HEK293 (cell line): ENCODE measurements around the gene TCERG1L.

Source experiments
- CTCF ChIA-PET: fragments of 350-600 bp; formaldehyde crosslinking; extraction: SDS; loops from one replicate; lab custom pipeline; 2021; ENCODE audit warnings: antibody characterized with exemption; lab: Yijun Ruan, JAX
- POLR2A ChIA-PET: fragments of 300-600 bp; formaldehyde crosslinking; extraction: SDS; loops from one replicate; lab custom pipeline; 2020; ENCODE audit warnings: antibody characterized with exemption, inconsistent platforms; lab: Yijun Ruan, JAX
- H3K27ac ChIP-seq: fragments of 200-500 bp; sonication (Bioruptor generic); 2 replicates; pipeline ENCODE4 v1.5.1; 2014; ENCODE audit warnings: low read depth, low read length, control low read depth, inconsistent platforms; ENCODE audit errors: extremely low read depth
- H3K36me3 ChIP-seq, 2 experiments: fragments of 200-500 bp in 1 of 2; sonication (Bioruptor generic) in 1 of 2; 1 replicate in 1 of 2; 2 replicates in 1 of 2; pipeline ENCODE4 v1.5.1; 2014 to 2017; ENCODE audit warnings: inconsistent platforms in 2 of 2, low read length in 2 of 2; ENCODE audit not compliant: control insufficient read depth in 2 of 2, insufficient read depth in 1 of 2
- H3K4me1 ChIP-seq: fragments of 200-500 bp; sonication (Bioruptor generic); 2 replicates; pipeline ENCODE4 v1.5.1; 2014; ENCODE audit warnings: mild to moderate bottlenecking, low read length, inconsistent platforms; ENCODE audit not compliant: control insufficient read depth, insufficient read depth
- H3K4me3 ChIP-seq: 2 replicates; pipeline ENCODE4 v1.5.1; 2011; ENCODE audit warnings: low read depth, mild to moderate bottlenecking, control low read depth, low read length, moderate library complexity
- H3K9me3 ChIP-seq: fragments of 200-500 bp; sonication (Bioruptor generic); 2 replicates; pipeline ENCODE4 v1.5.1; 2014; ENCODE audit warnings: low read depth, low read length, inconsistent platforms; ENCODE audit not compliant: control insufficient read depth, insufficient read depth
- BCL11B ChIP-seq: fragments of 450-650 bp; formaldehyde crosslinking; IDR thresholded peaks from 2 replicates; pipeline ENCODE4 v1.5.1; 2016; ENCODE audit warnings: low read depth, missing biosample characterization, missing genetic modification characterization
- GLI4 ChIP-seq: fragments of 450-650 bp; formaldehyde crosslinking; IDR thresholded peaks from 2 replicates; pipeline ENCODE4 v1.5.1; 2016; ENCODE audit warnings: missing biosample characterization, missing genetic modification characterization
- KLF16 ChIP-seq: fragments of 450-650 bp; formaldehyde crosslinking; IDR thresholded peaks from 2 replicates; pipeline ENCODE4 v1.5.1; 2017; ENCODE audit warnings: missing biosample characterization, missing genetic modification characterization
- KLF7 ChIP-seq: fragments of 450-650 bp; formaldehyde crosslinking; IDR thresholded peaks from 2 replicates; pipeline ENCODE4 v1.5.1; 2016; ENCODE audit warnings: missing biosample characterization, missing genetic modification characterization, borderline replicate concordance
- KLF8 ChIP-seq: fragments of 450-650 bp; formaldehyde crosslinking; IDR thresholded peaks from 2 replicates; pipeline ENCODE4 v1.5.1; 2016; ENCODE audit warnings: missing biosample characterization, missing genetic modification characterization
- YY2 ChIP-seq: fragments of 450-650 bp; formaldehyde crosslinking; IDR thresholded peaks from 2 replicates; pipeline ENCODE4 v1.5.1; 2016; ENCODE audit warnings: missing biosample characterization, missing genetic modification characterization
- ZBTB6 ChIP-seq: fragments of 450-650 bp; formaldehyde crosslinking; IDR thresholded peaks from 2 replicates; pipeline ENCODE4 v1.5.1; 2017; ENCODE audit warnings: missing biosample characterization, missing genetic modification characterization
- ZFHX2 ChIP-seq: fragments of 450-650 bp; formaldehyde crosslinking; conservative IDR thresholded peaks from 2 replicates; pipeline ENCODE4 v1.5.1; 2016; ENCODE audit warnings: missing biosample characterization, missing genetic modification characterization
- ZFP69B ChIP-seq: fragments of 450-650 bp; formaldehyde crosslinking; IDR thresholded peaks from 2 replicates; pipeline ENCODE4 v1.5.1; 2016; ENCODE audit warnings: missing biosample characterization, missing genetic modification characterization
- ZIC2 ChIP-seq: fragments of 450-650 bp; formaldehyde crosslinking; IDR thresholded peaks from 2 replicates; pipeline ENCODE4 v1.5.1; 2016; ENCODE audit warnings: missing biosample characterization, missing genetic modification characterization
- ZNF10 ChIP-seq: fragments of 450-650 bp; formaldehyde crosslinking; IDR thresholded peaks from 2 replicates; pipeline ENCODE4 v1.5.1; 2017; ENCODE audit warnings: missing biosample characterization, missing genetic modification characterization
- ZNF133 ChIP-seq: fragments of 450-650 bp; formaldehyde crosslinking; IDR thresholded peaks from 2 replicates; pipeline ENCODE4 v1.5.1; 2016; ENCODE audit warnings: missing biosample characterization, missing genetic modification characterization
- ZNF155 ChIP-seq: fragments of 450-650 bp; formaldehyde crosslinking; IDR thresholded peaks from 2 replicates; pipeline ENCODE4 v1.5.1; 2016; ENCODE audit warnings: missing biosample characterization, missing genetic modification characterization
- ZNF157 ChIP-seq: fragments of 450-650 bp; formaldehyde crosslinking; IDR thresholded peaks from 2 replicates; pipeline ENCODE4 v1.5.1; 2016; ENCODE audit warnings: missing biosample characterization, missing genetic modification characterization
- ZNF169 ChIP-seq: fragments of 450-650 bp; formaldehyde crosslinking; IDR thresholded peaks from 2 replicates; pipeline ENCODE4 v1.5.1; 2016; ENCODE audit warnings: missing biosample characterization, missing genetic modification characterization
- ZNF174 ChIP-seq: fragments of 450-650 bp; formaldehyde crosslinking; IDR thresholded peaks from 2 replicates; pipeline ENCODE4 v1.5.0; 2017; ENCODE audit warnings: missing biosample characterization, mild to moderate bottlenecking, missing genetic modification characterization
- ZNF248 ChIP-seq: fragments of 450-650 bp; formaldehyde crosslinking; IDR thresholded peaks from 2 replicates; pipeline ENCODE4 v1.5.1; 2017; ENCODE audit warnings: missing biosample characterization, missing genetic modification characterization
- ZNF266 ChIP-seq: fragments of 450-650 bp; formaldehyde crosslinking; IDR thresholded peaks from 2 replicates; pipeline ENCODE4 v1.5.1; 2016; ENCODE audit warnings: missing biosample characterization, missing genetic modification characterization, low read depth
- ZNF324 ChIP-seq: fragments of 450-650 bp; formaldehyde crosslinking; IDR thresholded peaks from 2 replicates; pipeline ENCODE4 v1.5.1; 2016; ENCODE audit warnings: missing biosample characterization, missing genetic modification characterization
- ZNF404 ChIP-seq: fragments of 450-650 bp; formaldehyde crosslinking; IDR thresholded peaks from 2 replicates; pipeline ENCODE4 v1.5.1; 2017; ENCODE audit warnings: missing biosample characterization, missing genetic modification characterization
- ZNF416 ChIP-seq: fragments of 450-650 bp; formaldehyde crosslinking; IDR thresholded peaks from 2 replicates; pipeline ENCODE4 v1.5.1; 2016; ENCODE audit warnings: missing biosample characterization, missing genetic modification characterization
- ZNF544 ChIP-seq: fragments of 450-650 bp; formaldehyde crosslinking; IDR thresholded peaks from 2 replicates; pipeline ENCODE4 v1.5.0; 2017; ENCODE audit warnings: missing biosample characterization, missing genetic modification characterization
- ZSCAN18 ChIP-seq: fragments of 450-650 bp; formaldehyde crosslinking; IDR thresholded peaks from 2 replicates; pipeline ENCODE4 v1.5.1; 2016; ENCODE audit warnings: missing biosample characterization, missing genetic modification characterization
- TF ChIP-seq, protein P1 (sequence below): fragments of 450-650 bp; formaldehyde crosslinking; IDR thresholded peaks from 2 replicates; pipeline ENCODE4 v1.5.1; 2016; ENCODE audit warnings: missing biosample characterization, missing genetic modification characterization
- TF ChIP-seq, protein P2 (sequence below): fragments of 450-650 bp; formaldehyde crosslinking; optimal IDR thresholded peaks from 2 replicates; pipeline ENCODE3; 2016; ENCODE audit warnings: missing biosample characterization, mild to moderate bottlenecking, missing genetic modification characterization

The TCERG1L gene

GRCh38 chr10:131249955-131250344 is 61.6 kb downstream of the TCERG1L start:
- TF ChIP-seq ZBTB6 (tag by site-specific recombination) (no peak), ZNF248 (tag by site-specific recombination) (no peak), ZNF169 (no peak), ZNF10 (tag by site-specific recombination) (no peak), ZNF174 (no peak)
- Histone ChIP-seq H3K4me3 (no peak overlapping the region), H3K36me3 (no peaks in the 10 kb centered on the region), H3K27ac (no peak overlapping the region), H3K9me3 (no peaks in the 10 kb centered on the region), H3K4me1 (no peaks in the 10 kb centered on the region)
- ChIA-PET POLR2A (no interaction called here), CTCF (no interaction called here)

- CTCF ChIA-PET, result no interaction called here
- H3K9me3 ChIP-seq, result no peaks in the 10 kb centered on the region
- POLR2A ChIA-PET, result no interaction called here
Observed at GRCh38 chr10:131249238-131249954, 62.1 kb downstream of the TCERG1L start.

DNA sequence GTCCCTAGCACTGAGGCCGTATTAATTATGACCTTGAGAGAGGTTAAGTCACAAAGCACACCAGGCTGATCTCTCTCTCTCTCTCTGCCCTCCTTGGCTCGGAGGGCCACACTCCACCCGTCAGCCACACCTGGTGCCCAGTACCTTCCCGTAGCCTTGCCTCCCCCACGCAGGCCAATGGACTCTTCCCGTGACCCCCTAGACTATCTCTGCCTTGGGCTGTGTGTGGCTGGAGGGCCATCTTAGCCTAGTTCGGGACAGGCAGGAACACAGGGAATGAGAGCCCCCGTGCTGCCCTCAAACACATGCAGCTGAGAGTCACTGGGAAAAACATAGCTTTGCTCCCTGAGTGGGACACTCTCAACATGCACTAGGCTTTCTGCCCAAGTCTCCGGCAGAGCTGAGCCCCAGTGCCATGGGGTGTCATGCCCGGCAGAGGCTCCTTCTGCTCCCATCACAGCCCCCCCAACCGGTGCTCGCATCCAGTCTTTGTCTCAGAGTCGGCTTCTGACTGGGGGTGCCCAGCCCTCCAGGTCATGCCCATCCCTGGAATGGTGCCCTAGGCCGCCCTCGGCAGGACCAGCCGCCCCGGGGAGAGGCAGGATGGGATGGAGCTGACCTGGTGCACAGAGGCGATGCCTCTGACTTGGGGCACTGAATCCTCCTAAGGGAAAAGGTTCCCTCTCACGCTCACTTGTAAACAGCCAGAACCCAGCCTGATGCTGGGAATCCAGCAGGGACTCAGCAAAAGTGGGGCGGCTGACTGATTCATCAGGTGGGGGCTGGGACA is 63.0 kb downstream of the TCERG1L start:
- Histone ChIP-seq H3K9me3 (no peaks in the 10 kb centered on the region), H3K4me3 (no peak overlapping the region), H3K4me1 (no peaks in the 10 kb centered on the region)
- ChIA-PET POLR2A (no interaction called here), CTCF (no interaction called here)
- TF ChIP-seq KLF16 (tag by site-specific recombination) (no peak), KLF7 (tag by site-specific recombination) (no peak), ZNF169 (no peak), ZIC2 (tag by site-specific recombination) (no peak), ZNF416 (no peak), BCL11B (tag by site-specific recombination) (no peak), ZNF266 (tag by site-specific recombination) (no peak), ZNF10 (tag by site-specific recombination) (no peak), KLF8 (tag by site-specific recombination) (no peak), ZNF404 (no peak)
- TF ChIP-seq, protein P1, sequence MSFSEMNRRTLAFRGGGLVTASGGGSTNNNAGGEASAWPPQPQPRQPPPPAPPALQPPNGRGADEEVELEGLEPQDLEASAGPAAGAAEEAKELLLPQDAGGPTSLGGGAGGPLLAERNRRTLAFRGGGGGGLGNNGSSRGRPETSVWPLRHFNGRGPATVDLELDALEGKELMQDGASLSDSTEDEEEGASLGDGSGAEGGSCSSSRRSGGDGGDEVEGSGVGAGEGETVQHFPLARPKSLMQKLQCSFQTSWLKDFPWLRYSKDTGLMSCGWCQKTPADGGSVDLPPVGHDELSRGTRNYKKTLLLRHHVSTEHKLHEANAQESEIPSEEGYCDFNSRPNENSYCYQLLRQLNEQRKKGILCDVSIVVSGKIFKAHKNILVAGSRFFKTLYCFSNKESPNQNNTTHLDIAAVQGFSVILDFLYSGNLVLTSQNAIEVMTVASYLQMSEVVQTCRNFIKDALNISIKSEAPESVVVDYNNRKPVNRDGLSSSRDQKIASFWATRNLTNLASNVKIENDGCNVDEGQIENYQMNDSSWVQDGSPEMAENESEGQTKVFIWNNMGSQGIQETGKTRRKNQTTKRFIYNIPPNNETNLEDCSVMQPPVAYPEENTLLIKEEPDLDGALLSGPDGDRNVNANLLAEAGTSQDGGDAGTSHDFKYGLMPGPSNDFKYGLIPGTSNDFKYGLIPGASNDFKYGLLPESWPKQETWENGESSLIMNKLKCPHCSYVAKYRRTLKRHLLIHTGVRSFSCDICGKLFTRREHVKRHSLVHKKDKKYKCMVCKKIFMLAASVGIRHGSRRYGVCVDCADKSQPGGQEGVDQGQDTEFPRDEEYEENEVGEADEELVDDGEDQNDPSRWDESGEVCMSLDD (tag by site-specific recombination), result no peak
- TF ChIP-seq, all 188 proteins: peak for 0
- Histone ChIP-seq H3K27ac (no peak overlapping the region), H3K36me3 (no peaks in the 10 kb centered on the region)

More at GRCh38 chr10:131249238-131249954, 62.1 kb downstream of the TCERG1L start:
- TF ChIP-seq ZFP69B (tag by site-specific recombination), result no peak
- no peak for TF ChIP-seq ZNF324 (tag by site-specific recombination)
- TF ChIP-seq ZNF544 (tag by site-specific recombination), result no peak
- no peak for TF ChIP-seq ZNF157 (tag by site-specific recombination)
- TF ChIP-seq, protein P2, sequence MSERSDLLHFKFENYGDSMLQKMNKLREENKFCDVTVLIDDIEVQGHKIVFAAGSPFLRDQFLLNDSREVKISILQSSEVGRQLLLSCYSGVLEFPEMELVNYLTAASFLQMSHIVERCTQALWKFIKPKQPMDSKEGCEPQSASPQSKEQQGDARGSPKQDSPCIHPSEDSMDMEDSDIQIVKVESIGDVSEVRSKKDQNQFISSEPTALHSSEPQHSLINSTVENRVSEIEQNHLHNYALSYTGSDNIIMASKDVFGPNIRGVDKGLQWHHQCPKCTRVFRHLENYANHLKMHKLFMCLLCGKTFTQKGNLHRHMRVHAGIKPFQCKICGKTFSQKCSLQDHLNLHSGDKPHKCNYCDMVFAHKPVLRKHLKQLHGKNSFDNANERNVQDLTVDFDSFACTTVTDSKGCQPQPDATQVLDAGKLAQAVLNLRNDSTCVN (tag by site-specific recombination), result no peak
- no peak for TF ChIP-seq GLI4 (tag by site-specific recombination)
- no peak for TF ChIP-seq ZFHX2
- TF ChIP-seq ZNF155 (tag by site-specific recombination), result no peak
- no peak for TF ChIP-seq ZNF133 (tag by site-specific recombination)
- TF ChIP-seq ZSCAN18 (tag by site-specific recombination), result no peak
- no peak for TF ChIP-seq YY2
- Histone ChIP-seq H3K4me1 (no peaks in the 10 kb centered on the region), H3K27ac (no peak overlapping the region), H3K36me3 (no peaks in the 10 kb centered on the region), H3K4me3 (no peak overlapping the region)
